LNCAP (cell line): Measurements from ENCODE around the gene CD81.

Experiments used
- TF ChIP-seq, protein P1 (sequence below): fragments of 450-650 bp; IDR thresholded peaks from 2 replicates; pipeline ENCODE4 v1.5.1; 2017; ENCODE audit warnings: mild to moderate bottlenecking

CD81 gene

DNA sequence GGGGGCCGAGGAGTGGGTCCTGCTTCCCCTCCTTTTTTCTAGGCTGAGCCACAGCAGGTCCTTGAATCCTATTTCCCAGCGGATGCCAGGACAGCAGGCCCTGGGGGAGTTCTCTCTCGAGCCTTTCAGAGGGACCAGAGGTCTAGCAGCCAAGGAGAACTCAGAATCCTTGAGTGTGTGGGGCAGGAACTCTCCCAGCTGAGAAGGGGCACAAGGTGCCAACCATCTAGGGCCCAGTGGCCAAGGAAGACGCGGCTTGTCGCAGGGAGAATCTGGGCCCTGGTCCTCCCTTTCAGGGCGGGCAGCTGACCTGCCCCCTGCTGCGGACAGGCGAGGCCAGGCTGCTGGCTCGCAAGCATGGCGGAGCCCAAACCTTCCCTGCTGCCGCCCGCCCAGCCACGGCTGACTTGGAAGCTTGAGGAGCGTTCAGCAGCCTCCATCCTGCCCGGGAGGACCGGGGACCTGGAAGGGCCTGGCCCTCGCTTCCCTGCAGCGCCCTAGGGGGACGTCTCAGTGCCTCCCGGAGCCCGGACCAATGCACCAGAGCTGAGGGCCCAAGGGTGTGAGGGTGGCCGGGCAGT lies 22.5 kb downstream of the CD81 start:
- TF ChIP-seq, protein P1, sequence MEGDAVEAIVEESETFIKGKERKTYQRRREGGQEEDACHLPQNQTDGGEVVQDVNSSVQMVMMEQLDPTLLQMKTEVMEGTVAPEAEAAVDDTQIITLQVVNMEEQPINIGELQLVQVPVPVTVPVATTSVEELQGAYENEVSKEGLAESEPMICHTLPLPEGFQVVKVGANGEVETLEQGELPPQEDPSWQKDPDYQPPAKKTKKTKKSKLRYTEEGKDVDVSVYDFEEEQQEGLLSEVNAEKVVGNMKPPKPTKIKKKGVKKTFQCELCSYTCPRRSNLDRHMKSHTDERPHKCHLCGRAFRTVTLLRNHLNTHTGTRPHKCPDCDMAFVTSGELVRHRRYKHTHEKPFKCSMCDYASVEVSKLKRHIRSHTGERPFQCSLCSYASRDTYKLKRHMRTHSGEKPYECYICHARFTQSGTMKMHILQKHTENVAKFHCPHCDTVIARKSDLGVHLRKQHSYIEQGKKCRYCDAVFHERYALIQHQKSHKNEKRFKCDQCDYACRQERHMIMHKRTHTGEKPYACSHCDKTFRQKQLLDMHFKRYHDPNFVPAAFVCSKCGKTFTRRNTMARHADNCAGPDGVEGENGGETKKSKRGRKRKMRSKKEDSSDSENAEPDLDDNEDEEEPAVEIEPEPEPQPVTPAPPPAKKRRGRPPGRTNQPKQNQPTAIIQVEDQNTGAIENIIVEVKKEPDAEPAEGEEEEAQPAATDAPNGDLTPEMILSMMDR = no peak

DNA sequence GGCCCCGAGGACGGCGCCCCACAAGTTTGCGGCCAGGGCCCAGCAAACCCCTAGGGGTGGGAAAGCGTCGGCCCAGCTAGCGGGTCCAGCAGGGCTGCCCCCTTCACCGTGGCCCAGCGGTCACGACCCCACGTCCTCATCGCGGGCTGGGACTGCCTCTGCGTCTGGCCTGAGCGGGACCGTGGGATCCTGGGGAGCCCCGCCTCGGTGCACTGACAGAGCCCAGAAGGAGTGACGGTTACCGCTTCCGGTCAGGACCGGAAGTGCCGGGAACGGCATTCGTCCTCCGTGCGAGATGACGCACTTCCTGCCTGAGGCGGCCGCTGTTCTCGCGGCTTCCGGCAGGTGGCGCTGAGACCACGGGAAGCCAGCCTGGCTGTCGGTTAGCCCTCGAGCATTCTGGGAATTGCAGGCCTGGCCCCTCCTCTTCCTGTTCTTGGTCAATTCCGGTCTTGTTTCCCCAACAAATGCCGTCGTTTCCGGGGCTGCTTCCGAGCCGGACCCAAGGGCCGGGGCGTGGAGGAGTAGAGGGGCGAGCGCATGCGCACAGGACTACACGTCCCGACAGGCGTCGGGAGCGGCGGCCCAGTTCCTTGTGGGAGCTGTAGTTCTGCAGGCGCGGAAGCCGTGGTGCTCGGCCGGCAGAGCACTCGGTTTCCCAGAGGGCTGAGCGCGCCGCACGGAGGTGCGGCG lies 23.1 kb downstream of the CD81 start, which contains the start of gene TSSC4:
TSSC4 (plus strand) TSS at position 682 of the 693 bp plus-strand sequence. CDS start 1,884 bp downstream, outside the sequence.
- TF ChIP-seq, protein P1 = peak; percentile 99

DNA sequence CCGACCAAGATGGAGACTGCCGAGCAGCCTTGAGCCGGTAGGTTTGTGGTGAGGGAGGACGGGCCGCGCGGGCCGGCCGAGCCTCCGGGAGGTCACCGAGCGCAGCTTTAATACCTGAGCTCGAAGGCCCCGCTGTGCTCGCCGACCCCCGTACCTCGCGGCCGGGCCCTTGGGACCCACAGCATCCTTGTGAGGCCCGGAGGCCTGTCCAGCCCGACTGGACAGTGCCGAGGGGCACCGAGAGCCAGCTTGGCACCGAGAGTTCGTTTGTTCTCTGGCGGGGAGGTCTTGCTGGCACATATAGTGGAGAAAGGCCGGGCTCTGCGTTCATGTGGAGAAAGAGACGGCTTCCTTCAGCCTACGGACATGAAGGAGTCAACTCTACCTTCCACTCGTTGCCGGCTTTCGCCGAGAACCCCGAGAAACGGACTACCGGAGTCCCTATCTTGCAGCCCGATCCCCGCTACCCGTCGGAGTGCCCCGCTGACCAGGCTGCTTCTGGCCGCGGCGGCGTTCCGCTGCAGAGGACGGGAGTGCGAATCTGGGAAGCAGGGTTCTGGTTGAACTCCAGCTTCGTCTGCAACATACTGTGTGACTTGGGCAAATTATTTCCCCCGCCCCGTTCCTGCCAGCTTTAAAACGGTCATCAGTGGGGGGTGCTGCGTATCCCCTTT lies 23.8 kb downstream of the CD81 start:
- TF ChIP-seq, protein P1 = no peak

DNA sequence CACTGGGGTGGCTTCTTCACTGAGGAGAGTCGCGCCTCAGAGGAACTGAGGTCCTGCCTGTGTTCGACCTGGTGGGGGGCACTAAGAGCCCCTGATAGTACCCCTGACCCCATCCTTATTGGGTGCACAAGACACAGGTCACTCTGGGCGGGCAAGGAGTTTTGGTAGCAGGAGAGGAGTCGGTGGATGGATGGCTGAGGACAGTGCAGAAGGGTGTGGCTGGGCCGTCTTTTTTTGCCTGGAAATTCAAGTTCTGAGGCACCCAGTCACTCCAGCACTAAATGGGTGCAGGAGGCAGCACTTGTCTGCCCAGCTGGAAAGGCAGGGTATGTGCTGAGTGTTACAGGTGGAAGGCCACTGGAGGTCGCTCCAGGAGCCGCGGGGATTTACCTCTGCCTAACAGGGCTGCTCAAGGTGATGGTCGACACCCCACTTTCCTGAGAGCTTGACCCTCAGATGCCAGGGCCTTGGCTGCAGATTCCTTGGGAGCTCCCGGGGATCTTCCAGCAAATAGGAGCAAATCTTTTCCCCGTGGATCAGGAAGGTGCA lies 24.4 kb downstream of the CD81 start:
- TF ChIP-seq, protein P1 = peak; percentile 45; the same call in 1 of the 2 replicates

DNA sequence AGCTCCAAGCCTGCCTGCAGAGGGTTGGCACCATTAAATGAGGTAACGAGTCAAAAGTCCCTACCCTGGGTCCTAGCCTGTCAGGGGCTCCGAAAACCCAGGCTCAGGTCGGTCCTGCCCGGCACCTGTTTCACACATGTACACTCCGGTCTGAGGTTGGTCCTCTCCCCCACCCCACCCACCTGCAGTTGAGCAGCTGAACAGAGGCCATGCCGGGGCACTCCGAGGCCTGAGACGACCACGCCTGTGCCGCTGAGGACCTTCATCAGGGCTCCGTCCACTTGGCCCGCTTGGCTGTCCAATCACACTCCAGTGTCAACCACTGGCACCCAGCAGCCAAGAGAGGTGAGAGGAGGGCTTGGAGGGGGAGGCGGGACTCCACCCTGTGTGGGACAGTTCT lies 25.0 kb downstream of the CD81 start:
- TF ChIP-seq, protein P1 = no peak

DNA sequence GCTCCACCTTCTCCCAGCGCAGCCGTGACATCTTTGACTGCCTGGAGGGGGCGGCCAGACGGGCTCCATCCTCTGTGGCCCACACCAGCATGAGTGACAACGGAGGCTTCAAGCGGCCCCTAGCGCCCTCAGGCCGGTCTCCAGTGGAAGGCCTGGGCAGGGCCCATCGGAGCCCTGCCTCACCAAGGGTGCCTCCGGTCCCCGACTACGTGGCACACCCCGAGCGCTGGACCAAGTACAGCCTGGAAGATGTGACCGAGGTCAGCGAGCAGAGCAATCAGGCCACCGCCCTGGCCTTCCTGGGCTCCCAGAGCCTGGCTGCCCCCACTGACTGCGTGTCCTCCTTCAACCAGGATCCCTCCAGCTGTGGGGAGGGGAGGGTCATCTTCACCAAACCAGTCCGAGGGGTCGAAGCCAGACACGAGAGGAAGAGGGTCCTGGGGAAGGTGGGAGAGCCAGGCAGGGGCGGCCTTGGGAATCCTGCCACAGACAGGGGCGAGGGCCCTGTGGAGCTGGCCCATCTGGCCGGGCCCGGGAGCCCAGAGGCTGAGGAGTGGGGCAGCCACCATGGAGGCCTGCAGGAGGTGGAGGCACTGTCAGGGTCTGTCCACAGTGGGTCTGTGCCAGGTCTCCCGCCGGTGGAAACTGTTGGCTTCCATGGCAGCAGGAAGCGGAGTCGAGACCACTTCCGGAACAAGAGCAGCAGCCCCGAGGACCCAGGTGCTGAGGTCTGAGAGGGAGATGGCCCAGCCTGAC lies 26.0 kb downstream of the CD81 start:
- TF ChIP-seq, protein P1 = no peak

DNA sequence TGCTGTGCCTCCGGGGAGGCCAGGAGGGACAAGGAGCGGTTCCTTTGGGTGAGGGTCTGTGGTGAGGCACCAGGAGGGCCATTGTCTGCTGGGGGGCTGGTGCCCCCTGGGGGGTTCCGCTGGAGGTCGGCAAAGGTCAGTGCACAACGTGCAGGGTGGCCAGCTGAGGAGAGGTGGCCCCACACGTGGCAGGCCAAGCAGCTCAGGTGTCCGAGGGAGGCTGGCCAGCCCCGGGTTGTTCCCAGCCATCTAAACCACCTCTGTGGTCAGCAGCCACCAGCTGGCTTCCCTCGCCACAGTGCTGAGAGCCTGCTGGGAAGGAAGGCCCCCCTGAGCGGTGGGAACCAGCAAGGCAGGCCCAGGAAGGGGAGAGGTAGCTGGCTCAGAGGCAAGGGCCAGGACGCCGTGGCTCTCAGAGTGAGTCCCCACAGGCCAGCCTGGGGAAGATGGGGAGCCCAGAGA lies 27.7 kb downstream of the CD81 start:
- TF ChIP-seq, protein P1 = no peak
